Caco-2 (cell line): ENCODE data around the gene SCGB1C2. TPM values are rescaled to one million over a fixed set of nuclear protein-coding genes. Genes with fewer than 3 reads are reported as not detected.

Source experiments
- BruUV-seq: library from RNA; stranded (reverse); fragments of 400-500 nt; replicated peaks from 2 replicates; lab custom pipeline; 2021; lab: Mats Ljungman, UMichigan
- CTCF ChIA-PET: fragments of 300-600 bp; sonication (Branson Sonifier 250); formaldehyde crosslinking; loops from one replicate; lab custom pipeline; 2022; ENCODE audit warnings: antibody characterized with exemption; lab: Charles Lee
- POLR2A ChIA-PET: fragments of 300-600 bp; sonication (Branson Sonifier 250); formaldehyde crosslinking; loops from one replicate; lab custom pipeline; 2022; ENCODE audit warnings: antibody characterized with exemption; lab: Charles Lee
- DNase-seq, 2 experiments: peaks; one replicate each; pipeline versions ENCODE4 v3.0.0 to v3.0.0-alpha.2; 2020 to 2022
- H3K27me3 ChIP-seq: replicated peaks from 2 replicates; pipeline ENCODE4 v1.6.0; 2011; ENCODE audit warnings: low read length; ENCODE audit not compliant: control insufficient read depth, insufficient read depth
- H3K36me3 ChIP-seq: 2 replicates; pipeline ENCODE4 v1.5.1; 2011; ENCODE audit warnings: low read length; ENCODE audit not compliant: control insufficient read depth, insufficient read depth
- H3K4me1 ChIP-seq: fragments of 250-450 bp; sonication (Bioruptor Pico); 2 replicates; pipeline ENCODE4 v1.5.1; 2020; ENCODE audit warnings: mild to moderate bottlenecking
- H3K4me3 ChIP-seq: 2 replicates; pipeline ENCODE4 v1.5.1; 2011; ENCODE audit warnings: low read depth, mild to moderate bottlenecking, control low read depth, low read length
- H3K9me3 ChIP-seq: fragments of 250-450 bp; sonication (Bioruptor Pico); 2 replicates; pipeline ENCODE4 v1.5.1; 2020; ENCODE audit warnings: mild to moderate bottlenecking, moderate library complexity
- H3K27ac Mint-ChIP-seq: one replicate; pipeline ENCODE4 v1.8.0; 2022; ENCODE audit warnings: mixed read lengths; ENCODE audit not compliant: unreplicated experiment
- H3K27me3 Mint-ChIP-seq: one replicate; pipeline ENCODE4 v1.8.0; 2022; ENCODE audit warnings: mixed read lengths; ENCODE audit not compliant: insufficient read depth, unreplicated experiment
- H3K36me3 Mint-ChIP-seq: one replicate; pipeline ENCODE4 v1.8.0; 2022; ENCODE audit warnings: mild to moderate bottlenecking, mixed read lengths; ENCODE audit not compliant: insufficient read depth, unreplicated experiment
- H3K4me1 Mint-ChIP-seq: one replicate; pipeline ENCODE4 v1.8.0; 2022; ENCODE audit warnings: low read depth, mixed read lengths; ENCODE audit not compliant: unreplicated experiment
- H3K4me3 Mint-ChIP-seq: one replicate; pipeline ENCODE4 v1.8.0; 2022; ENCODE audit warnings: mild to moderate bottlenecking, moderate library complexity, mixed read lengths; ENCODE audit not compliant: unreplicated experiment
- H3K9me3 Mint-ChIP-seq: one replicate; pipeline ENCODE4 v1.8.0; 2022; ENCODE audit warnings: mixed read lengths; ENCODE audit not compliant: unreplicated experiment
- intact Hi-C: fragments of 100-400 bp; cut with micrococcal nuclease; formaldehyde crosslinking; loops from one replicate; pipeline ENCODE4 v1.10.0; 2022; ENCODE audit not compliant: unreplicated experiment
- total RNA-seq: library from RNA; stranded (reverse); gene quantifications from 2 replicates; pipeline ENCODE4 v1.2.3, GENCODE V29; 2022
- TF ChIP-seq, protein P1 (sequence below), 2 experiments: fragments of 200-600 bp in 1 of 2; IDR thresholded peaks; 1 replicate in 1 of 2; 2 replicates in 1 of 2; pipeline versions ENCODE4 v1.5.1 to v1.8.0; 2011 to 2022; ENCODE audit warnings: antibody characterized with exemption in 1 of 2, control low read depth in 1 of 2, inconsistent platforms in 1 of 2, low read depth in 1 of 2, low read length in 1 of 2, mild to moderate bottlenecking in 1 of 2, moderate library complexity in 1 of 2; ENCODE audit not compliant: insufficient read depth in 1 of 2, severe bottlenecking in 1 of 2, unreplicated experiment in 1 of 2

SCGB1C2 gene
- total RNA-seq, 1 experiment from 2014 or later = not detected

DNA sequence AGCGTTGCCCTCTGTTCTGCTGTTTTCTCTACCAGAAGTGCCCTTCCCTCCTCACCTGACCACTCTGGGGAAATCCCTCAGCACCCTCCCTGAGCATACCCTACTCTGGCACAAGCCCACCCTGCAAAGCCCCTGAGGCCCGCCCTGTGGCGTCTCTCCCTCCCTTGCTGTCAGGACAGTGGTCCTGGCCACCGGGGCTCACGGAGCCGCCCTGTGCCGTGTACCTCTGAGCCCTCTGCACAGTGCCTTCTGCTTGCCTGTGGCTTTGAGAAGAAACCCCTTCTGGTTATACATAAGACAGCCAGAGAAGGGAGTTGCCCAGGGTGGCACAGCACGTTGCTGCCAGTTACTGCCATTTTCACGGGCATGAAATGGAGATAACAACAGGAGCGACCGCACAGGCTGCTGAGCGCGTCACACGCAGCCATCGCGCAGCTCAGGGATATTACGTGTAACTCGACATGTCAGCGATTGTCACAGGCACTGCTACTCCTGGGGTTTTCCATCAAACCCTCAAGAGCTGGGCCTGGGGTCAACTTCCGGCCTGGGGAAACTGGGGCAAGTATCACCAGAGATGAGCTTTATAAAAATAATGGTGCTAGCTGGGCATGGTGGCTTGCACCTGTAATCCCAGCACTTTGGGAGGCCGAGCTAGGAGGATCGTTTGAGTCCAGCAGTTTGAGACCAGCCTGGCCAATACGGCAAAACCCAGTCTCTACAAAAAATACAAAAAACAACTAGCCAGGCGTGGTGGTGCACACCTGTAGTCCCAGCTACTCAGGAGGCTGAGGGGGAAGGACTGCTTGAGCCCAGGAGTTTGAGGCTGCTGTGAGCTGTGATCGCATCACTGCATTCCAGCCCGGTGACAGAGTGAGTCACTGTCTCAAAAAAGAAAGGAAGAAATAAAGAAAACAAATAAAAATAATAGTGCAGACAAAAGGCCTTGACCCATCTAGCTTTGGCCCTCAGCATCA lies 14.8 kb downstream of the SCGB1C2 start:
- Mint-ChIP-seq H3K4me3 (no peak overlapping the region), H3K27ac (no peak overlapping the region), H3K36me3 (no peaks in the 10 kb centered on the region), H3K4me1 (no peaks in the 10 kb centered on the region), H3K9me3 (no peaks in the 10 kb centered on the region), H3K27me3 (peaks cover 9% of the 10 kb centered on the region)
- H3K4me1 ChIP-seq = no peaks in the 10 kb centered on the region
- TF ChIP-seq, protein P1, sequence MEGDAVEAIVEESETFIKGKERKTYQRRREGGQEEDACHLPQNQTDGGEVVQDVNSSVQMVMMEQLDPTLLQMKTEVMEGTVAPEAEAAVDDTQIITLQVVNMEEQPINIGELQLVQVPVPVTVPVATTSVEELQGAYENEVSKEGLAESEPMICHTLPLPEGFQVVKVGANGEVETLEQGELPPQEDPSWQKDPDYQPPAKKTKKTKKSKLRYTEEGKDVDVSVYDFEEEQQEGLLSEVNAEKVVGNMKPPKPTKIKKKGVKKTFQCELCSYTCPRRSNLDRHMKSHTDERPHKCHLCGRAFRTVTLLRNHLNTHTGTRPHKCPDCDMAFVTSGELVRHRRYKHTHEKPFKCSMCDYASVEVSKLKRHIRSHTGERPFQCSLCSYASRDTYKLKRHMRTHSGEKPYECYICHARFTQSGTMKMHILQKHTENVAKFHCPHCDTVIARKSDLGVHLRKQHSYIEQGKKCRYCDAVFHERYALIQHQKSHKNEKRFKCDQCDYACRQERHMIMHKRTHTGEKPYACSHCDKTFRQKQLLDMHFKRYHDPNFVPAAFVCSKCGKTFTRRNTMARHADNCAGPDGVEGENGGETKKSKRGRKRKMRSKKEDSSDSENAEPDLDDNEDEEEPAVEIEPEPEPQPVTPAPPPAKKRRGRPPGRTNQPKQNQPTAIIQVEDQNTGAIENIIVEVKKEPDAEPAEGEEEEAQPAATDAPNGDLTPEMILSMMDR (IDR thresholded peaks at IDR 0.05; ENCODE audit: insufficient read depth in 1 of 2, low read depth in 1 of 2, low read length in 1 of 2, severe bottlenecking in 1 of 2, unreplicated experiment in 1 of 2) = no peak
- peak in 1 of 2 experiments; percentile 21 for DNase-seq
- no peaks in the 10 kb centered on the region for H3K36me3 ChIP-seq
- CTCF ChIA-PET = no interaction called here
- H3K9me3 ChIP-seq = no peaks in the 10 kb centered on the region
- H3K4me3 ChIP-seq = no peak overlapping the region
- POLR2A ChIA-PET = no interaction called here
- BruUV-seq = no TSS peak
- intact Hi-C loops = no loop called here
- no peaks in the 10 kb centered on the region for H3K27me3 ChIP-seq

DNA sequence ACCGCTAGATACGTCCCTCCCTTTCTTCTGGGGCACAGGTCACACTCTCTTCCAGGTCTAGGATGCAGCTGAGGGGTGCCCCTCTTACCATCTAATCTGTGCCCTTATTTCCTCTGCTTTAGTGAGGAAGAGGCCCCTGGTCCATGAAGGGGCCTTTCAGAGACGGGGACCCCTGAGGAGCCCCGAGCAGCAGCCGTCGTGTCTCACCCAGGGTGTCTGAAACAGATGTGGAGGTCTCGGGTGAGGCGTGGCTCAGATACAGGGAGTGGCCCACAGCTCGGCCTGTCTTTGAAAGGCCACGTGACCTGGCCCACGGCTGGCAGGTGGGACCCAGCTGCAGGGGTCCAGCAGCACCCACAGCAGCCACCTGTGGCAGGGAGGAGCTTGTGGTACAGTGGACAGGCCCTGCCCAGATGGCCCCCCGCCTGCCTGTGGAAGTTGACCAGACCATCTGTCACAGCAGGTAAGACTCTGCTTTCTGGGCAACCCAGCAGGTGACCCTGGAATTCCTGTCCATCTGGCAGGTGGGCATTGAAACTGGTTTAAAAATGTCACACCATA lies 15.6 kb downstream of the SCGB1C2 start:
- no peak overlapping the region for H3K27ac Mint-ChIP-seq
- intact Hi-C loops = no loop called here
- H3K4me1 Mint-ChIP-seq = no peaks in the 10 kb centered on the region
- no peaks in the 10 kb centered on the region for H3K9me3 ChIP-seq
- ChIA-PET CTCF (no interaction called here), POLR2A (no interaction called here)
- H3K4me1 ChIP-seq = no peaks in the 10 kb centered on the region
- no peaks in the 10 kb centered on the region for H3K36me3 ChIP-seq
- H3K4me3 Mint-ChIP-seq = no peak overlapping the region
- H3K27me3 ChIP-seq = no peaks in the 10 kb centered on the region
- H3K9me3 Mint-ChIP-seq = no peaks in the 10 kb centered on the region
- H3K4me3 ChIP-seq = no peak overlapping the region
- BruUV-seq = no TSS peak
- peak in 1 of 2 experiments; percentile 30 for DNase-seq
- TF ChIP-seq, protein P1 (IDR thresholded peaks at IDR 0.05; ENCODE audit: insufficient read depth in 1 of 2, low read depth in 1 of 2, low read length in 1 of 2, severe bottlenecking in 1 of 2, unreplicated experiment in 1 of 2) = no peak
- H3K27me3 Mint-ChIP-seq = peaks cover 9% of the 10 kb centered on the region
- H3K36me3 Mint-ChIP-seq = no peaks in the 10 kb centered on the region

DNA sequence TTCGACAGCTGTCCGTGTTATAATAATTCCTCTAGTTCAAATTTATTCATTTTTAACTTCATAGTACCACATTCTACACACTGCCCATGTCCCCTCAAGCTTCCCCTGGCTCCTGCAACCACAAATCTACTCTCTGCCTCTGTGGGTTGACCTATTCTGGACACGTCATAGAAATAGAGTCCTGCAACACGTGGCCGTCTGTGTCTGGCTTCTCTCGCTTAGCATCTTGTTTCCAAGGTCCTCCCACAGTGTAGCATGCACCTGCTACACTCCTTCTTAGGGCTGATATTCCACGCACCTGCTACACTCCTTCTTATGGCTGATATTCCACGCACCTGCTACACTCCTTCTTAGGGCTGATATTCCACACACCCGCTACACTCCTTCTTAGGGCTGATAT lies 16.5 kb downstream of the SCGB1C2 start:
- Mint-ChIP-seq H3K27ac (no peak overlapping the region), H3K27me3 (peaks cover 13% of the 10 kb centered on the region), H3K4me3 (no peak overlapping the region), H3K36me3 (no peaks in the 10 kb centered on the region), H3K4me1 (no peaks in the 10 kb centered on the region), H3K9me3 (no peaks in the 10 kb centered on the region)
- BruUV-seq = no TSS peak
- Histone ChIP-seq H3K4me1 (no peaks in the 10 kb centered on the region), H3K36me3 (no peaks in the 10 kb centered on the region), H3K9me3 (no peaks in the 10 kb centered on the region), H3K4me3 (no peak overlapping the region), H3K27me3 (no peaks in the 10 kb centered on the region)
- intact Hi-C loops = no loop called here
- ChIA-PET CTCF (no interaction called here), POLR2A (no interaction called here)
- TF ChIP-seq, protein P1 (IDR thresholded peaks at IDR 0.05; ENCODE audit: insufficient read depth in 1 of 2, low read depth in 1 of 2, low read length in 1 of 2, severe bottlenecking in 1 of 2, unreplicated experiment in 1 of 2) = no peak
- no peak for DNase-seq
